CD8-positive, alpha-beta memory T cell (primary cell): ENCODE results near the gene CCDC198. TPM values are rescaled to one million over a fixed set of nuclear protein-coding genes. Genes with fewer than 3 reads are reported as not detected.

ENCODE experiments used
- CTCF ChIA-PET: fragments of 350-600 bp; sonication (Branson Sonifier 250); formaldehyde crosslinking; loops from one replicate; lab custom pipeline; 2021; ENCODE audit warnings: antibody characterized with exemption; lab: Charles Lee
- POLR2A ChIA-PET: fragments of 350-600 bp; sonication (Branson Sonifier 250); formaldehyde crosslinking; loops from one replicate; lab custom pipeline; 2021; ENCODE audit warnings: antibody characterized with exemption; lab: Charles Lee
- DNase-seq, 5 donors: peaks; one replicate each; pipeline versions ENCODE4 v3.0.0 to v3.0.0-alpha.2; 2020 to 2022; ENCODE audit warnings: mixed read lengths in 1 of 5
- H3K27ac ChIP-seq: one replicate; pipeline ENCODE4 v1.7.0; 2013; ENCODE audit warnings: low read depth, mild to moderate bottlenecking, low read length, moderate library complexity
- H3K27me3 ChIP-seq: 2 replicates; pipeline ENCODE4 v1.7.0; 2013; ENCODE audit warnings: low read length, mild to moderate bottlenecking; ENCODE audit not compliant: insufficient read depth, poor library complexity, severe bottlenecking
- H3K36me3 ChIP-seq: 2 replicates; pipeline ENCODE4 v1.7.0; 2013; ENCODE audit warnings: mild to moderate bottlenecking, low read length, moderate library complexity; ENCODE audit not compliant: insufficient read depth
- H3K4me1 ChIP-seq: 2 replicates; pipeline ENCODE4 v1.7.0; 2013; ENCODE audit warnings: mild to moderate bottlenecking, low read length, moderate library complexity; ENCODE audit not compliant: insufficient read depth
- H3K4me3 ChIP-seq: 2 replicates; pipeline ENCODE4 v1.7.0; 2013; ENCODE audit warnings: mild to moderate bottlenecking, low read length
- H3K9me3 ChIP-seq: 2 replicates; pipeline ENCODE4 v1.7.0; 2013; ENCODE audit warnings: mild to moderate bottlenecking, low read length
- H3K27ac Mint-ChIP-seq, 8 donors: one replicate each; pipeline ENCODE4 v1.8.0; 2020 to 2021; ENCODE audit warnings: mixed read lengths in 8 of 8, mild to moderate bottlenecking in 6 of 8, inconsistent platforms in 3 of 8, moderate library complexity in 3 of 8
- H3K27me3 Mint-ChIP-seq, 2 donors: one replicate each; pipeline ENCODE4 v1.8.0; 2020 to 2021; ENCODE audit warnings: mixed read lengths in 2 of 2, mild to moderate bottlenecking in 1 of 2, moderate library complexity in 1 of 2
- H3K36me3 Mint-ChIP-seq, 3 donors: one replicate each; pipeline ENCODE4 v1.8.0; 2020 to 2021; ENCODE audit warnings: mixed read lengths in 3 of 3, inconsistent platforms in 1 of 3, mild to moderate bottlenecking in 1 of 3
- H3K4me1 Mint-ChIP-seq, 3 donors: one replicate each; pipeline ENCODE4 v1.8.0; 2020 to 2021; ENCODE audit warnings: mixed read lengths in 3 of 3, inconsistent platforms in 1 of 3, mild to moderate bottlenecking in 1 of 3
- H3K4me3 Mint-ChIP-seq, 7 donors: one replicate each; pipeline ENCODE4 v1.8.0; 2020 to 2021; ENCODE audit warnings: mixed read lengths in 7 of 7, mild to moderate bottlenecking in 6 of 7, moderate library complexity in 4 of 7, inconsistent platforms in 2 of 7
- H3K9me3 Mint-ChIP-seq, 5 donors: one replicate each; pipeline ENCODE4 v1.8.0; 2020 to 2022; ENCODE audit warnings: mixed read lengths in 5 of 5, mild to moderate bottlenecking in 3 of 5, moderate library complexity in 2 of 5, inconsistent platforms in 1 of 5
- polyA plus RNA-seq: library from polyadenylated mRNA; unstranded; fragments of 300-500 nt; fragmentation: Illumina TruSeq; gene quantifications from one replicate; pipeline ENCODE4 v1.2.3, GENCODE V29; 2021
- total RNA-seq, 2 experiments: library from RNA; stranded (reverse); gene quantifications; one replicate each; pipeline ENCODE4 v1.2.3, GENCODE V29; 2021

The CCDC198 gene
- total and polyA plus RNA-seq, 3 experiments from 2014 or later, result not detected

DNA sequence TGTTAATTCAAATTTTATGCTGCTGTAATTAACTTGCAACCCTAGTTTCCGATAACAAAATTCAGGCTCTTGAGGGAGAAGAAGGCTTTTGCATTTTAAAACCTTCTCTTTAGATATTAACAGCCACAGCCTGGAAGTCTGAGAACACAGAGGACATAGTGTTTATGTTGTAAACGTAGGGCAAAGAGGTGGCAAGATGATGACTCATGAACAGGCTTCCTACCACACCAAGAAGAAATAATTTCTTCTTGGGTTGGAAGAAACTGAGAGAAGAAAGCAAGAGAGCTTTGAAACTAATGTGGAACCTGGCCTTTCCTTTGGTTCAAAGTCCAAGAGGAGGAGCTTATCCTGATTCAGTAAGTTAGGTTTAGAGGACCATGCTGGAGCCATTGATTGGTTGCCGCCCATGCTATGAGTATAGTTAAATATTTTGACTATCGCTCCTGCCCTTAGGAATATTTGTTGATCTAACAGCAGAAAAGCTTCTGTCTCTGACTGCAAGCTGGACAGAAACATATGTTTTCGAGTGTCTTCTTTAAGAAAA, 31.8 kb downstream of the CCDC198 start:
- ChIA-PET POLR2A (no interaction called here), CTCF (no interaction called here)
- Histone ChIP-seq H3K27ac (no peak overlapping the region), H3K4me1 (no peaks in the 10 kb centered on the region), H3K27me3 (no peaks in the 10 kb centered on the region), H3K9me3 (no peaks in the 10 kb centered on the region), H3K4me3 (no peak overlapping the region), H3K36me3 (no peaks in the 10 kb centered on the region)
- peaks cover 0 to 3% (median 0%) of the 10 kb centered on the region in 5 donors for H3K9me3 Mint-ChIP-seq
- H3K4me3 Mint-ChIP-seq, result no peak overlapping the region
- H3K4me1 Mint-ChIP-seq, result no peaks in the 10 kb centered on the region
- H3K27me3 Mint-ChIP-seq, result peaks cover 4 to 12% of the 10 kb centered on the region in 2 donors
- no peak for DNase-seq
- no peak overlapping the region for H3K27ac Mint-ChIP-seq
- H3K36me3 Mint-ChIP-seq, result peaks cover 0 to 3% (median 0%) of the 10 kb centered on the region in 3 donors

DNA sequence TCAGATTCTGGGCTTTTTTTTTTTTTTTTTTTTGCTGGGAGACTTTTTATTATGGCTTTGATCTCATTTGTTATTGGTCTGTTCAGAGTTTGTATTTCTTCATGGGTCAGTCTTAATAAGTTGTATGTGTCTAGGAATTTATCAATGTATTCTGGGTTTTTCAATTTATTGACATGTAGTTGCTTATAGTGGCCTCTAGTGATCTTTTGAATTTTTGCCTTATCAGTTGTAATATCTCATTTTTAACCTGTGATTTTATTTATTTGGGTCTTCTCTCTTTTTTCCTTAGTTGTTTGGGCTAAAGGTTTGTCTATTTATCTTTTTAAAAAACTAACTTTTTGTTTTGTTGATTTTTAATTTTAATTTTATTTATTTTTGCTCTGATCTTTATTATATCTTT, 57.7 kb downstream of the CCDC198 start:
- H3K9me3 Mint-ChIP-seq, result peaks cover 0 to 6% (median 0%) of the 10 kb centered on the region in 5 donors
- no peak overlapping the region for H3K4me3 ChIP-seq
- H3K4me1 ChIP-seq, result no peaks in the 10 kb centered on the region
- no peak for DNase-seq
- CTCF ChIA-PET, result no interaction called here
- no peak overlapping the region for H3K27ac ChIP-seq
- H3K27me3 Mint-ChIP-seq, result peaks cover 2 to 11% of the 10 kb centered on the region in 2 donors
- peaks cover 0 to 23% (median 0%) of the 10 kb centered on the region in 3 donors for H3K36me3 Mint-ChIP-seq
- H3K4me1 Mint-ChIP-seq, result no peaks in the 10 kb centered on the region
- H3K4me3 Mint-ChIP-seq, result no peak overlapping the region
- no peaks in the 10 kb centered on the region for H3K9me3 ChIP-seq
- H3K27me3 ChIP-seq, result no peaks in the 10 kb centered on the region
- no peaks in the 10 kb centered on the region for H3K36me3 ChIP-seq
- H3K27ac Mint-ChIP-seq, result no peak overlapping the region
- POLR2A ChIA-PET, result no interaction called here

DNA sequence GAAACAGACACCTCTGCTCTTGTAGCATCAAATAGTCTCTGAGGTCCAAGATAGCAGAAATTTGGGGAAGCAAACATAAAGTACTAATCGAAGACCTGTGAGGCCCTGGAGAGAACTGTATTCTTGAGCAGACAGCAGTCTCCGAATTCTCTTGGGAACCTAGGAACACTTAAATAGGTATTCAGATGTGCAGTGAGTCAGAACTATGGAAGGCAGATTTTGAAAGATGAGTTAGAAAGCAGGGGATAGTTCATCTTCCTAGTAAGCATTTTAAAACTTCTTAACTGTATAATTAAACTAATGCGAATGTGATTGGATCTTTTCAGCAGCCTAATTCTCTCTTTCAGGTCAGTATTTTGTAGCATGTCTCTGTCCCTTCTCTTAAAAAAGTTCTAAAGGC, 72.7 kb downstream of the CCDC198 start:
- no peak overlapping the region for H3K4me3 ChIP-seq
- no peaks in the 10 kb centered on the region for H3K9me3 ChIP-seq
- no peak overlapping the region for H3K27ac ChIP-seq
- no peaks in the 10 kb centered on the region for H3K36me3 ChIP-seq
- H3K9me3 Mint-ChIP-seq, result no peaks in the 10 kb centered on the region
- no peaks in the 10 kb centered on the region for H3K4me1 ChIP-seq
- no peak overlapping the region for H3K4me3 Mint-ChIP-seq
- H3K36me3 Mint-ChIP-seq, result no peaks in the 10 kb centered on the region
- peaks cover 0 to 2% of the 10 kb centered on the region in 2 donors for H3K27me3 Mint-ChIP-seq
- CTCF ChIA-PET, result no interaction called here
- H3K27ac Mint-ChIP-seq, result no peak overlapping the region
- DNase-seq, result no peak
- H3K4me1 Mint-ChIP-seq, result no peaks in the 10 kb centered on the region
- no peaks in the 10 kb centered on the region for H3K27me3 ChIP-seq
- POLR2A ChIA-PET, result no interaction called here

DNA sequence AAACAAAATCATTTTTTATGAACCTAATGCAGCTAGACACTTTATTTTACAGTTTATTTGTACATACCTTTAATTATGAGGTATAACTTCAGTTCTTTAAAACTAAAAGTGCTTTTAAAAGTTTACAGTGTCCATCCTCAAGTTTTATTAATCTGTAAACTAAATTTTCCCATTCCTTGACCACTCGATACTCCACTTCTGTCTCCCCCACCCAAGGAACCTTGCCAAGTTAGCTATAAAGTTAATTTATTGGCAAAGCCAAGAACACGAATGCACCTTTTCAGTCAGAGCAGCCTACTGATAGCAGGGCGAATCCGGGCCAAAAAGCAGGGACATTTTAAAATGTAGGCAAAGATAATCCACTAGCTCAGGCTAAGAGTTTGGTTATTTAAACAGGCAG, 73.6 kb downstream of the CCDC198 start:
- Mint-ChIP-seq H3K4me3 (no peak overlapping the region), H3K27ac (peak overlapping the region in 1 of 8 donors; percentile 39), H3K36me3 (no peaks in the 10 kb centered on the region), H3K9me3 (no peaks in the 10 kb centered on the region), H3K27me3 (peaks cover 0 to 2% of the 10 kb centered on the region in 2 donors), H3K4me1 (no peaks in the 10 kb centered on the region)
- ChIA-PET POLR2A (no interaction called here), CTCF (no interaction called here)
- H3K27ac ChIP-seq, result no peak overlapping the region
- no peaks in the 10 kb centered on the region for H3K9me3 ChIP-seq
- H3K36me3 ChIP-seq, result no peaks in the 10 kb centered on the region
- no peak for DNase-seq
- no peak overlapping the region for H3K4me3 ChIP-seq
- no peaks in the 10 kb centered on the region for H3K27me3 ChIP-seq
- H3K4me1 ChIP-seq, result no peaks in the 10 kb centered on the region

Other genes starting within 250 kb of the CCDC198 start
- gene EXOC5, start 225.0 kb downstream of the CCDC198 start, total RNA-seq, result 10 to 100 TPM; 84.9 to 89.9 TPM
- 52.8 TPM for gene EXOC5, start 225.0 kb downstream of the CCDC198 start, polyA plus RNA-seq
- gene AP5M1, start 224.9 kb downstream of the CCDC198 start, total RNA-seq, result 10 to 100 TPM; 40.9 to 44.2 TPM
- gene AP5M1, start 224.9 kb downstream of the CCDC198 start, polyA plus RNA-seq, result 42.4 TPM
- 10 to 100 TPM; 24.0 to 25.1 TPM for gene NAA30, start 103.3 kb downstream of the CCDC198 start, total RNA-seq
- gene NAA30, start 103.3 kb downstream of the CCDC198 start, polyA plus RNA-seq, result 11.4 TPM